Measurements from ENCODE around the gene DNAI2.

DNAI2 gene

GRCh38 chr17:74317071-74317470 is 43.0 kb downstream of the DNAI2 start:
- H3K36me3 Mint-ChIP-seq (ENCODE audit: low read depth), result no peaks in the 10 kb centered on the region
- H3K4me3 Mint-ChIP-seq, result no peak overlapping the region
- H3K4me1 Mint-ChIP-seq (ENCODE audit: low read depth), result no peaks in the 10 kb centered on the region
- H3K27me3 Mint-ChIP-seq, result peaks cover 22% of the 10 kb centered on the region
- intact Hi-C loops (cut with micrococcal nuclease), result no loop called here
- peaks cover 11% of the 10 kb centered on the region for H3K9me3 Mint-ChIP-seq
- H3K27ac Mint-ChIP-seq, result no peak overlapping the region

- Mint-ChIP-seq H3K4me3 (no peak overlapping the region), H3K27me3 (peaks cover 28% of the 10 kb centered on the region), H3K9me3 (no peaks in the 10 kb centered on the region), H3K4me1 (ENCODE audit: low read depth) (no peaks in the 10 kb centered on the region), H3K36me3 (ENCODE audit: low read depth) (no peaks in the 10 kb centered on the region), H3K27ac (no peak overlapping the region)
- intact Hi-C loops (cut with micrococcal nuclease), result no loop called here
These were observed 44.4 kb downstream of the DNAI2 start for GRCh38 chr17:74318391-74318790.

DNA sequence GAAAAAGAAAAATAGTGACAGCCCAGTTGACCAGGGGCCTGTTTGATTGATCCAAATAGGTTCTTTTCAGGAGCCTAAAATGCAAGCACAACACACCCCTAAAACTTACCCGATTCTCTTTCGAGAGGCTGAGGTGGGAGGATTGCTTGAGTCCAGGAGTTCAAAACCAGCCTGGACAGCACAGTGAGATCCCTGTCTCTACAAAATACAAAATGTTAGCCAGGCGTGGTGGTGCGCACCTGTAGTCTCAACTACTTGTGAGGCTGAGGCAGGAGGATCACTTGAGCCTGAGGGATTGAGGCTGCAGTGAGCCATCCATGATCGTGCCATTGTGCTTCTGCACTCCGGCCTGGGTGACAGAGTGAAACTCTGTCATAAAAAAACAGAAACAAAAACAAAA is 50.5 kb downstream of the DNAI2 start:
- intact Hi-C loops (cut with micrococcal nuclease), result no loop called here
- H3K36me3 Mint-ChIP-seq (ENCODE audit: low read depth), result no peaks in the 10 kb centered on the region

GRCh38 chr17:74325376-74325742 is 51.3 kb downstream of the DNAI2 start:
- no peaks in the 10 kb centered on the region for H3K9me3 Mint-ChIP-seq
- peaks cover 12% of the 10 kb centered on the region for H3K4me1 Mint-ChIP-seq (ENCODE audit: low read depth)
- H3K27ac Mint-ChIP-seq, result no peak overlapping the region
- intact Hi-C loops (cut with micrococcal nuclease), result no loop called here
- H3K27me3 Mint-ChIP-seq, result peaks cover 77% of the 10 kb centered on the region
- no peaks in the 10 kb centered on the region for H3K36me3 Mint-ChIP-seq (ENCODE audit: low read depth)
- no peak overlapping the region for H3K4me3 Mint-ChIP-seq

More for the DNA sequence above, 50.5 kb downstream of the DNAI2 start:
- Mint-ChIP-seq H3K4me1 (ENCODE audit: low read depth) (peaks cover 12% of the 10 kb centered on the region), H3K4me3 (no peak overlapping the region), H3K27ac (no peak overlapping the region), H3K27me3 (peaks cover 74% of the 10 kb centered on the region), H3K9me3 (no peaks in the 10 kb centered on the region)

GRCh38 chr17:74325743-74326379 is 51.8 kb downstream of the DNAI2 start, which contains the start of gene KIF19:
Gene KIF19 (plus strand): TSS chr17:74326226. CDS start chr17:74326350, 124 bp downstream.
- intact Hi-C loops (cut with micrococcal nuclease), result no loop called here
- Mint-ChIP-seq H3K36me3 (ENCODE audit: low read depth) (no peaks in the 10 kb centered on the region), H3K27ac (no peak within 1 kb of the TSS), H3K4me1 (ENCODE audit: low read depth) (peaks cover 12% of the 10 kb centered on the region), H3K27me3 (peaks cover 81% of the 10 kb centered on the region), H3K9me3 (no peaks in the 10 kb centered on the region), H3K4me3 (peak within 1 kb of the TSS; percentile 27)

GRCh38 chr17:74326506-74326905 is 52.5 kb downstream of the DNAI2 start:
- Mint-ChIP-seq H3K4me3 (no peak overlapping the region), H3K36me3 (ENCODE audit: low read depth) (no peaks in the 10 kb centered on the region), H3K4me1 (ENCODE audit: low read depth) (peaks cover 12% of the 10 kb centered on the region), H3K27me3 (peaks cover 83% of the 10 kb centered on the region), H3K9me3 (no peaks in the 10 kb centered on the region), H3K27ac (no peak overlapping the region)
- intact Hi-C loops (cut with micrococcal nuclease), result no loop called here

- Mint-ChIP-seq H3K36me3 (ENCODE audit: low read depth) (no peaks in the 10 kb centered on the region), H3K4me3 (no peak overlapping the region), H3K27me3 (peaks cover 67% of the 10 kb centered on the region), H3K9me3 (no peaks in the 10 kb centered on the region), H3K27ac (no peak overlapping the region), H3K4me1 (ENCODE audit: low read depth) (peaks cover 19% of the 10 kb centered on the region)
- intact Hi-C loops (cut with micrococcal nuclease), result no loop called here
These were observed 54.5 kb downstream of the DNAI2 start for GRCh38 chr17:74328487-74328886.

DNA sequence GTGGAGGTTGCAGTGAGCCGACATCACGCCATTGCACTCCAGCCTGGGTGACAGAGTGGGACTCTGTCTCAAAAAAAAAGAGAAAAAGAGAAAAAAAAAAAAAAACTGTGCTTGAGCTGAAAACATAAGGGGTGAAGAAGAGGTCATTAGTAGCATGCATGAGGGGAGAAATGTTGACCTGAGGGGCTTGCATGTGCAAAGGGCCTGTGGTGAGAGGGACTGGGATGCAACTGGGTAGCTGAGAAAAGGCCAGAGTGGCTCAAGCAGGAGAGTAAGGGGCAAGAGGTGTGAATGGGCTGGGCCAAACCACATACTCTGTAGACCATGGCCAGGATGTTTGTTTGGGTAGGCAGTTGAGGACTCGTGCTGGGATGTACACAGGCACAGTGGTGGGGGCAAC is 55.3 kb downstream of the DNAI2 start:
- Mint-ChIP-seq H3K36me3 (ENCODE audit: low read depth) (no peaks in the 10 kb centered on the region), H3K27ac (no peak overlapping the region), H3K4me1 (ENCODE audit: low read depth) (peaks cover 19% of the 10 kb centered on the region), H3K9me3 (no peaks in the 10 kb centered on the region), H3K27me3 (peaks cover 62% of the 10 kb centered on the region), H3K4me3 (no peak overlapping the region)
- intact Hi-C loops (cut with micrococcal nuclease), result no loop called here

GRCh38 chr17:74330446-74330845 is 56.4 kb downstream of the DNAI2 start:
- Mint-ChIP-seq H3K9me3 (no peaks in the 10 kb centered on the region), H3K27ac (no peak overlapping the region), H3K36me3 (ENCODE audit: low read depth) (no peaks in the 10 kb centered on the region), H3K27me3 (peaks cover 53% of the 10 kb centered on the region), H3K4me3 (no peak overlapping the region), H3K4me1 (ENCODE audit: low read depth) (peaks cover 13% of the 10 kb centered on the region)
- intact Hi-C loops (cut with micrococcal nuclease), result no loop called here

GRCh38 chr17:74332017-74332650 is 58.1 kb downstream of the DNAI2 start:
- intact Hi-C loops (cut with micrococcal nuclease), result no loop called here
- Mint-ChIP-seq H3K27ac (no peak overlapping the region), H3K4me1 (ENCODE audit: low read depth) (peaks cover 6% of the 10 kb centered on the region), H3K27me3 (peaks cover 45% of the 10 kb centered on the region), H3K4me3 (no peak overlapping the region), H3K36me3 (ENCODE audit: low read depth) (no peaks in the 10 kb centered on the region), H3K9me3 (no peaks in the 10 kb centered on the region)

DNA sequence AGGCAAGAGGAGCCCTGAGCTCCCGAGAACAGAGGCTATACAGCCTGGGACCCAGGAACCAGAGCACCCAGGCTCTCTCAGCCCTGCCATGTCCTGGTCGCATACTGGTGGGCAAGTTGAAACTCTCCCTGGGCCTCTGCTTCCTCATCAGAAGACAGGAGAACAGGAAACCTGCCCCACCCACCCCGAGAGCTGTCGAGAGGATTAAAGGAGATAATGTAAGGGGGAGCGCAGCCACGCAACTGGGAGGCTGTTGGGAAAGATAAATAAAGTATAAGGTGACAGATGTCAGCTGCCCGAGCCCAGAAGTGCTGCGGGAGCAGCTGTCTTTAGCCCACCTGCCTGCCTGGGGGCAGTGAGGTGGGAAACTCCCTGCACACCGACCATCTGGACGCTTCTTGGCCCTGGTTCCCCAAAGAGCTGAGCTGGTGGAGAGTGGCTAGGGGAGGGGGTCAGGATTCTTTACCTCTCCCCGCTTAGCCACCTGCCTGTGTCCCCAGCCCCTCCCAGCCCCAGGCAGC is 58.8 kb downstream of the DNAI2 start:
- Mint-ChIP-seq H3K27me3 (peaks cover 44% of the 10 kb centered on the region), H3K36me3 (ENCODE audit: low read depth) (no peaks in the 10 kb centered on the region), H3K4me1 (ENCODE audit: low read depth) (peaks cover 6% of the 10 kb centered on the region), H3K4me3 (no peak overlapping the region), H3K9me3 (no peaks in the 10 kb centered on the region), H3K27ac (no peak overlapping the region)
- intact Hi-C loops (cut with micrococcal nuclease), result no loop called here

- intact Hi-C loops (cut with micrococcal nuclease), result no loop called here
- Mint-ChIP-seq H3K27ac (no peak overlapping the region), H3K36me3 (ENCODE audit: low read depth) (no peaks in the 10 kb centered on the region), H3K4me3 (no peak overlapping the region), H3K27me3 (peaks cover 38% of the 10 kb centered on the region), H3K9me3 (no peaks in the 10 kb centered on the region), H3K4me1 (ENCODE audit: low read depth) (peaks cover 6% of the 10 kb centered on the region)
These were observed 60.5 kb downstream of the DNAI2 start for GRCh38 chr17:74334393-74335039.

DNA sequence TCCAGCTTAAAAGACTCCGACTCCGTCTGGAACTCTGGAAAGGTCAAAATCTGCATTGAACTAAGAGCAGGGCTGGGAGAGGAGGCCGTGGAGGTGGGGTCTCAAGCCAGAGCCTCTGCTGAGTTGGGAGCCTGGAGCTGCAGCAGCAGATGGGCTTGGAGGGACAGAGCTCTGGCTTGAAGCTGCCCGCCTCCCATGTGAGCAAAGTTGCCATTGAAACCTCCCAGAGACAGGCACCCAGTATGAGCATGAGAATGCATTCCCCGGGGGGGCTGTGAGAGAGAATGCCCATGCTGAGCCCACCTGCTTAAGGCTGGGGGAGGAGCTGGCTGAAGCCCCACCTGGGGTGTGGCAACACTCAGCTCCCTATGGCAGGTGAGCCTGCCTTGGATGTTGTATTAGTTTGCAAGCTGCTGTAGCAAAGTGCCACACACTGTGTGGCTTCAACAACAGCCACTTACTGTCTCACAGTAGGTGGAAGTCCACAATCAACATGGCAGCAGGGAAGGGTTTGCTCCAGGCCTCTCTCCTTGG is 61.6 kb downstream of the DNAI2 start:
- no peaks in the 10 kb centered on the region for H3K36me3 Mint-ChIP-seq (ENCODE audit: low read depth)
- H3K4me3 Mint-ChIP-seq, result no peak overlapping the region
- peaks cover 6% of the 10 kb centered on the region for H3K4me1 Mint-ChIP-seq (ENCODE audit: low read depth)
- H3K27ac Mint-ChIP-seq, result no peak overlapping the region
- H3K27me3 Mint-ChIP-seq, result peaks cover 30% of the 10 kb centered on the region
- intact Hi-C loops (cut with micrococcal nuclease), result no loop called here
- no peaks in the 10 kb centered on the region for H3K9me3 Mint-ChIP-seq

DNA sequence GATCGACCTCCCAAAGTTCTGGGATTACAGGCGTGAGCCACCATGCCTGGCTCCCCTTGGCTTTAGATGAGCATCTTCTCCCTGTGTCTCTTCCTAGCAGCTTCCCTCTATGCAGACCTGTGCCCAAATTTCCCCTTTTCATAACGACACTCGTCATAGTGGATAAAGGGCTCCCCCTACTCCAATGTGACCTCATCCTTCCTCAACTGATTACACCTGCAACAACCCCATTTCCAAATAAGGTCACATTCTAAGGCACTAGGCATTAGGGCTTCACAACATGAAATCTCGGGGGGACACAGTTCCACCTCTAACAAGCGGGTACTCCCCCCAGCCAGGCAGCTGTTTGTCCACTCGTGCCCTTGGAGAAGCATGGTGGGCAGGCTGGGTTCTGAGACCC is 62.3 kb downstream of the DNAI2 start:
- H3K4me3 Mint-ChIP-seq, result no peak overlapping the region
- H3K36me3 Mint-ChIP-seq (ENCODE audit: low read depth), result no peaks in the 10 kb centered on the region
- H3K4me1 Mint-ChIP-seq (ENCODE audit: low read depth), result peaks cover 6% of the 10 kb centered on the region
- H3K27ac Mint-ChIP-seq, result no peak overlapping the region
- peaks cover 24% of the 10 kb centered on the region for H3K27me3 Mint-ChIP-seq
- H3K9me3 Mint-ChIP-seq, result no peaks in the 10 kb centered on the region
- intact Hi-C loops (cut with micrococcal nuclease), result no loop called here
